ENCODE data around the gene CEMP1.
"Not testable (repeated sequence)": the region's sequence is repeated elsewhere in the genome, so short reads cannot be mapped to it uniquely, and the experiment has no call there.

- not testable (repeated sequence) for TF ChIP-seq CTCF (conservative IDR thresholded peaks at IDR 0.05; ENCODE audit: low read depth in 2 of 2); POLR2AphosphoS5 (IDR thresholded peaks at IDR 0.05; ENCODE audit: low read depth); EZH2 (IDR thresholded peaks at IDR 0.05; ENCODE audit: low read depth, unreplicated experiment); REST (IDR thresholded peaks at IDR 0.05; ENCODE audit: unreplicated experiment); CREB1 (CRISPR knock-in tag; IDR thresholded peaks at IDR 0.05; ENCODE audit: low read depth); EZH2phosphoT487 (IDR thresholded peaks at IDR 0.05; ENCODE audit: unreplicated experiment); JUNB (IDR thresholded peaks at IDR 0.05; ENCODE audit: unreplicated experiment); STAT1 (IDR thresholded peaks at IDR 0.05; ENCODE audit: unreplicated experiment); ZNF114 (CRISPR knock-in tag; IDR thresholded peaks at IDR 0.05); NANOG (IDR thresholded peaks at IDR 0.05; ENCODE audit: borderline replicate concordance)
Observed at GRCh38 chr16:2577044-2577443, 45.8 kb upstream of the CEMP1 start.

Data from GM23338 (cell line).